Stimulated activated CD8-positive, alpha-beta memory T cell treated with anti-CD3 and anti-CD28 coated beads, Interleukin-7, amount 100 ng/mL, for 48 hours (primary cell): Measurements from ENCODE around the gene CRISP2.
"Not testable (repeated sequence)": the region's sequence is repeated elsewhere in the genome, so short reads cannot be mapped to it uniquely, and the experiment has no call there.

Source experiments
- DNase-seq, 2 donors: peaks; one replicate each; pipeline ENCODE4 v3.0.0-alpha.2; 2020; ENCODE audit warnings: low read depth in 1 of 2; ENCODE audit errors: extremely low read depth in 1 of 2

The CRISP2 gene, protein sequence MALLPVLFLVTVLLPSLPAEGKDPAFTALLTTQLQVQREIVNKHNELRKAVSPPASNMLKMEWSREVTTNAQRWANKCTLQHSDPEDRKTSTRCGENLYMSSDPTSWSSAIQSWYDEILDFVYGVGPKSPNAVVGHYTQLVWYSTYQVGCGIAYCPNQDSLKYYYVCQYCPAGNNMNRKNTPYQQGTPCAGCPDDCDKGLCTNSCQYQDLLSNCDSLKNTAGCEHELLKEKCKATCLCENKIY

DNA sequence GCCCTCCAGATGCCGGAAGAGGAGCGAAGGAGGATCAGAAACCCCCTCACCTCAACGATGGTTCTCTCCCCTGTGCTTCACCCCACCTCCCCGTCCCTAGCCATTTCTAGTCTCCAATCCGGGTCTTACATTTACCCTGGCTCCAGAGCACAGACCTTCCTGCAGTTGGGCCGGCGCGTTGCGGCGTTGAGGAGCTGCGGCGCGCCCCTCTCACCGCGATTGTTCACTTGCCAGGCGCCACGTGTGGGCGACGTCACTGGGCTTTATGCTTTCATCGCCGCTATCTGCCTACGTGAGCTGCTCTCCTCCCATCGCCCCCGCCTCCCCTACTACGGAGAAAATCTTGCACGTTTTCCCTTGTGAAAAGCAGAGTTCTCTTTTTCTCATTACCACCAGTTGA is at the start of gene CRISP2:
TSS of gene CRISP2 (minus strand) at position 198 of the 400 bp plus-strand sequence. CDS start 4,347 bp downstream, outside the sequence.
- DNase-seq, result no peak

DNA sequence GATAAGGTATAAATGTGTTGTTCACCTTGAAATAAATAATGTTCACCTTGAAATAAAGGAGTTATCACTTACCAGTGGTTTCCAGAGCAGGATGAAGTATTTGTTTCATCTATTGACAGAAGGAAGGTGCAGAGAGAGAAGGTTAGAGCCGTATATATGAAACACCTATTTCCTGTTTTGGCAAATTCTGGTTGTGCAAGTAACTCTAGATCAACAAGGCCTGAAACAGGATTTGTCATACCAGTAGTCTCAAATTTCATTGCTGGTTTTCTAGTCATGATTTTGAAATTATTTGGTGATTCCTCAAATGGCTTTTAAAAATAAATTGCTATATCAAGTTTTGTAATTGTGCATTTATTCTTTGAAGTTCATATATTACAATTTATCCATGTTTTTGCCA is 30.9 kb upstream of the CRISP2 start, which contains the start of gene CRISP3:
TSS of gene CRISP3 (minus strand) at position 130 of the 400 bp plus-strand sequence. CDS start at position 109, 21 bp downstream.
- no peak for DNase-seq

DNA sequence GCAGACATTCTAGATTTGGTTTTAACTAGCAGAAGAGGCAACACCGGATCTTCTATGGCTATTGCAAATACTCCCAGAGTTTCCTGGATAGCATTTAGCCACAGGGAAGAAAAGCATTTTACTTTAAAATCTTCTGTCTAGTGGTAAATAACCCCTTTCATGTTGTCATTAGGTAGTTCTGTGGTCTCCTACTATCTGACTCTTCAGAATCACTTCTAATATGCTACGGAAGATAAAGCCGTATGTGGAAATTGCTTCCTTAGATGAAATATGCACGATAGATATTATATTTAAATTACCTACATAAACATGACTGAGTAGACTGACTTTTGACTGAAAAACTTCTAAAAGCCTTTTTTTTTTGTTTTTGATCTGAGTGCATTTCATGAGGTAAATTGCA is 30.1 kb upstream of the CRISP2 start:
- DNase-seq, result no peak

DNA sequence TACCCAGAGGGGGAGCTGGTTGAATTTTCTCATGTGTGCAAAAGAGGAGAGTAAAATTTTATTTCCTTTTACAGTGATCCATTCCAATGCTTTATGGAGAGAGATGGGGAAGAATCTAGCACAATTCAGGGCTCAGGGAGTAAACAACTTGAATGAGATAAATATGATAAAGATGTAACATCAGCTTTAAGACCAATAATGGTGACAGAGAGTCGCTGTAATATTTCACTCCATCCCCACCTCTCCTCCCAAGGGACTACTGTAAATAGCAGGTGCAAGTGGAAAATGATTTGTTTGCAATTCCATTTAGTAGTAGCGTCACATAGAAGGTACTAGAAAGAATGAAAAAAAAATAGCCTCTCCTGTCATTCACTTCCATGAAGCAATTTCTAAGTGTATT is 26.1 kb upstream of the CRISP2 start:
- no peak for DNase-seq

DNA sequence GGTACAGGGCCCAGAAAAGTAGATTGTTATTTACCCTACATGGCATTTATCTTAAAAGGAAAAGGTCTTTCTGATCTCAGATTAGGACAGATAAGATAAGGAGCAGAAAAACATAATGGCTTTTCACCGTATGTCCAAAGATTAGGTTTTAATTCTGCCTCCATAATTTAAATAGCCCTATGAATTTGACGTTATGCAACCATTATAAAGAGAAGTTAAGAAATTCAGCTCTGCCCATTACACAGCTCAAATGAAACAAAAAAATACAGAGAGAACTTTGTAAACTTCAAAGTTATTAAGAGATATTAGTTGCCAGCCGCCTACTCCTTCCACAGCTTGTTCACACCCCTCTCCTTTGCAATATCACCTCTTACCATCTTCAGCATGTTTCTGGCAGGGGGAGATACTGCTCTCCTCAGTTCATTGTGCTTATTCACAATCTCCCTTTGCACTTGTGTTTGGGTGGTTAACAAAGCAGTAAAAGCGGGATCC is 22.7 kb upstream of the CRISP2 start:
- no peak for DNase-seq

DNA sequence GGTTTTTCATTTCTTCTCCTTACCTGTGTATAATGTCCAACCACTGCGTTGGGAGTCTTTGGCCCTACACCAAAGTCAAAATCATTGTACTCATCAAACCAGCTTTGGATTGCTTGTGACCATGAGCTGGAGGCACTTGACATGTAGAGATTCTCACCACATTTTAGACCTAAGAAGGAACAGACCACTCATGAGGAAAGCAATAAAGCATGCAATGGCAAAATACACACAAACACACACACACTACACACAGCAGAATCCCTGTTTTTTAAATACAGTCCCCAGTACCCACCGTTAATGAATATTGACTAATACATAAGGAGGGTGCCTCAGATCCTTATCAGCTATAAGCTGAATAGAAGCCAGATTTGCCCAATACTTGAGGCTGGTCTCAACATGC is 20.3 kb upstream of the CRISP2 start:
- DNase-seq, result no peak

DNA sequence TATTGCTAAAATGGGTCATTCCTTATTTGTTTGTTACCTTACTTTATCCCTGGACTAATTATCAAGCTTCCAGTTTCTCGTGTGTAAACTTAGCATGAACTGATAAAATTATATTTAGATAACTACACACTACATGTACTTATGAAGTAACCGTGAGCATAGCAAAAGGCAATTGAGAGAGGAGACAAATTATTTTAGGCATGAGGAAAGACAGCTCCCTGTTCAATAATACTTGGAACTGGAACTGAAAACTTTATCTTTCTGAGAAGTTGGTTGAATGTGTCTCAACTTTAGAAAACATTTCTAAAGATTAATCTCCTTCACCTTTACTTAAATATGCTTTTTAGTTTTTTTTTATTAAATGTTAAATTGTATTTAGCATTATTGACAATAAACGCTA is 19.4 kb upstream of the CRISP2 start:
- no peak for DNase-seq

DNA sequence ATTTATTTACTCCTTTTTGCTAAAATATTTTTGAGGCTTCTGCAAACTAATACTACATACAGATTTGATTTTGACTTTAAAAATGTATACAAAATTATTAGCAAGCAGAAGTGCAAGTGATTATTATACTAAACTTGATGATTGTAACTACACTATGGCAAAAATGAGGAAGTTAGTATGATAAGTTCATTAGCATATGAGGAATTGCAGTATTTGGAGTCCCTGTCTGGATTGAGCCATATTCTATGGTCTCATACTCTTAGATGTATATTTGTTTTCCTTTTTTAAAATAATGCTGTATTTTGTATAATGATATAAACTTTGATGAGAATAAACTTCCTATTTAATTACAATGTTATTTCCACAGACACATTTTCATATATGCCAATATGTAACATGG is 16.9 kb upstream of the CRISP2 start:
- no peak for DNase-seq

DNA sequence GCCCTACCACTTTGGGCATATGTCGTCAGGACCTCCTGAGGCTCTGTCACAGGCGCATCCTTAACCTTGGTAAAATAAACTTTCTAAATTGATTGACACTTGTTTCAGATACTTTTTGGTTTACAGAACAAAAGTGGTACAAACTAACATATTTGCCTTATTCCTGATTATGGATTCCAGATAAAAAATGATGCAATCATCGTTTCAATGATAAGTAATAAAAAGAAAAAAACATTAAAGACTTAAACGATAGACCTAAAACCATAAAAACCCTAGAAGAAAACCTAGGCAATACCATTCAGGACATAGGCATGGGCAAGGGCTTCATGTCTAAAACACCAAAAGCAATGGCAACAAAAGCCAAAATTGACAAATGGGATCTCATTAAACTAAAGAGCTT is 10.6 kb upstream of the CRISP2 start:
- not testable (repeated sequence) for DNase-seq

DNA sequence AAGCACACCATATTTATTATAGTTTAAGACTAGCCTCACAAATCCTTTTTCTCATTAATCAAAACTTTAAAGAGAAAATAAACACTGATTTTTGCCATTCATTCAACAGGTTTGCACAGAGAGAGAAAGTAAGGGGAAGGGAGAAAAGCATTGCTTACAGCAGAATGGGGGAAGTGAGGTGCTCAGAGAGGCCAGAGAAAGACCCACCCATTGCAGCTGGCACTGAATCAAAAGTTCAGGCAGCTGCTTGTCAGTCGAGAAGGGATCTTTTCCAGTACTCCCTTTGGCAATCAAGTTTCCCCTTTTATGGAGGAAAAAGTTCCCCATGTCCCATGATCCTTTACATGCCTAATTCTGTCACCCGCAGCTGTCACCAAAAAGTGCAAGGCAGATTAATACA is 8.0 kb upstream of the CRISP2 start:
- DNase-seq, result no peak

DNA sequence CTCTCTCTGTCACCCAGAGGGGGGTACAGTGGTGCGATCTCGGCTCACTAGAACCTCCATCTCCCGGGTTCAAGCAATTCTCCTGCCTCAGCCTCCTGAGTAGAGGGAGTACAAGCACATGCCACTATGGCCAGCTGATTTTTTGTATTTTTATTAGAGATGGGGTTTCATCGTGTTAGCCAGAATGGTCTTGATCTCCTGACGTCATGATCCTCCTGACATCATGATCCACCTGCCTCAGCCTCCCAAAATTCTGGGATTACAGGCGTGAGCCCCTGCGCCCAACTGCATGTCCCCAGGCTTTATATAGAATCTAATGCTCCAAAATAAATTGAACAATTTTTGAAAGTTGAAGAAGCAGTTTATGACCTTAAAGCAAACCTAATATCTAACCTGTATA is 7.0 kb upstream of the CRISP2 start:
- DNase-seq, result no peak

DNA sequence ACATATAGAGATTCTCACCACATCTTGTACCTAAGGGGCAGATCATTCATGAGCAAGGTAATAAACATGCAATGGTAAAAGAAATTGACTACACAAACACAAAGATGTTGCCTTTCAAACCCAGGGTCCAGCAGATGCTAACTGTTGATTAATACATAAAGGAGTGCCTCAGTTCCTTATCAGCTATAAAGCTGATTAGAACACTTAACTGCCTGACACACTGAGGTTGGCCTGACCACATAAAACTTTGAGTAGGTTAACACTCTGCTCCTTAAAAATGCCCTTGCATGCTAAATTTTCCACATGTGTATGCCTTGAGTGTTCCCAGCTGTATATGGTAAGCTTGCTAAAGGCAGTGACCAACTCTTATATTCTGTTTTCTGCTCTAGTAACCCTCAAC is 14.9 kb downstream of the CRISP2 start:
- no peak for DNase-seq

DNA sequence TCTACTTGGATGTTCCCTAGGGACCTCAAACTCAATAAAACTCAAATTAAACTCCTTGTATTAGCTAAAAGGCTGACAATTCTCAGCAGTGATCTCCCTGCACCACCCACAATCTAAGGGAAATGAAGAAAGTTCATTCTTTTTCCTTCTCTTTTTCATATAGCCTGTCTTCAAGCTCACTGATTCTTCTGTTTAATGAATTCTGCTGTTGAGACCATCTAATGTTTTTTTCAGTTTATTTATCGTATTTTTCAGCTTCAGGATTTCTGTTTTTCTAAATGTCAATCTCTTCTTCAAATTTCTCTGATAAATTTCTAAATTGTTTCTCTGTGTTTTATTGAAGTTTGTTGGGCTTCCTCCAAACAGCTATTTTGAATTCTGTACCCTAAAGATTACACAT is 19.8 kb downstream of the CRISP2 start:
- DNase-seq, result no peak

DNA sequence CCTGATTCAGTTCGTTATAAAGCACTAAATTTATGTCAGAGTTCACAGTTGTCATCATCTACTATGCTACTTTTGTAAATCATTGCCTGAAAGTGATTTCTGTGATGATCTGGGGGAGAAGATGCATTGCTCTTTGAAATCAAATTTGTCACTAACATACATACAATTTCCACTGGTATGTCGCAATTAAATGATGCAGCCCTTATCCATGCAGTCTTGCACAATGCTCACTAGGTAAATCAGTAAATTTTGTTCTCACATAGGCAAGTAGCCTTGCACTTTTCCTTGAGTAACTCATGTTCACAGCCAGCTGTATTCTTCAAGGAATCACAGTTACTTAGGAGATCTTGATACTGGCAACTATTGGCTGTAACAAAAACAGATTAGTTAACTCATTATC is 20.8 kb downstream of the CRISP2 start:
- DNase-seq, result no peak

DNA sequence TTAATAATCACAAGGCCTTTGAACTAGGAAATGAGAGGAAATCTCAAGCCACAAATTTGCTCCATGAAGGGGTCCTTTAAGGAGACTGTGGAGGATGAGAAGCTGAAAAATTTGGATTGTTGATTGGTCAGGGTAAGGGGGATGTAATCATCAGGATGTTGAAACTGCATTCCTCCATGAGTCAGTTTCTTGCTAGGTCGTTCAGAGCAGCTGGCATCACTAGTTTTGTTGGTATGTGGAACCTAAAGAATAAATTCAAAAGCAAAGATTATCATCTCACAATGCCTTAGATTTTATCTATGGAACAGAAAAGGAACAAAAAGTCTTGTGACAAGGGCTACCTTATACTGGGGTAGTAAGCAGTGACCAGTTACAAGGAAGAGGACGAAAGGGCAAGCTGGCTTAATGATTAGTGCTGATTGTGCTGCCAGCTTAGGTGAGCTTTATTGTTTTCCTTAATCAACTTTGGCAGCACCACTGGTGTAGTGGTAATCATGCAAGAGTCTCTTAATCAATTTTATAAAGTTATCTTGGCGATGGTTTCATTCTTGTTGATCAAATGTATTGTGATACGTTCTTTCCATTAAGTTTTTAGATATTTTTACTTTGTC is 36.6 kb downstream of the CRISP2 start:
- DNase-seq, result no peak

DNA sequence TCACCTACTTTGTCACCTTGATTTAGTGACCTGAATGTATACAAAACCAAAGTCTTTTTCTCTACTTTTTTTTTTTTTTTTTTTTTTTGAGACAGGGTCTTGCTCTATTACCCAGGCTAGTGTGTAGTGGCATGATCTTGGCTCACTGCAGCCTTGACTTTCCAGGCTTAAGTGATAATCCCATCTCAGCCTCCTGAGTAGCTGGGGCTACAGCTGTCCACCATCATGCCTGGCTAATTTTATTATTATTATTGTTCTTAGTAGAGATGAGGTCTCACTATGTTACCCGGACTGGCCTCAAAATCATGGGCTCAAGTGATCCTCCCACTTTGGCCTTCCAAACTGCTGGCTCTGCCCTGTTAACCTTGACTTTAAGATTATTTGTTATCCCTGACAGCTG is 37.5 kb downstream of the CRISP2 start:
- DNase-seq, result no peak

DNA sequence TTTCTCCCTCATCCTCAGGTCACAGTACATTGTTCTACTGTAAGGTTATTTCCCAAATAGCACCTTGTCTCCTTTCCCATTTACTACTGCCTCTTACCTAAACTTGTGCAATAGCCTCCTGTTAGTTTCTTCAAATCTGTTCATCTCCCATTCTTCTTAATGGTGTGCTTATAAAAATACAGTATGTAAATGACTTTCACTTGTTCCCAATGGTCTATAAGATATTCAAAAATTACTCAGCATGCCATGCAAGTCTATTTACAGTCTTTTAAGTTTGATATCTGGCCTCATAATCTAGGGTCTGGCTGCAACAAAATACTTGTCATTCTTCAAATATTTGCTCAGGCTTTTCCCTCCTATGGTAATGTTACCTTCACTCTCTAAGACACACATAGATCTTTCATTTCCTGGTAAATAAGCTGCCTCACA is 45.2 kb downstream of the CRISP2 start:
- no peak for DNase-seq

DNA sequence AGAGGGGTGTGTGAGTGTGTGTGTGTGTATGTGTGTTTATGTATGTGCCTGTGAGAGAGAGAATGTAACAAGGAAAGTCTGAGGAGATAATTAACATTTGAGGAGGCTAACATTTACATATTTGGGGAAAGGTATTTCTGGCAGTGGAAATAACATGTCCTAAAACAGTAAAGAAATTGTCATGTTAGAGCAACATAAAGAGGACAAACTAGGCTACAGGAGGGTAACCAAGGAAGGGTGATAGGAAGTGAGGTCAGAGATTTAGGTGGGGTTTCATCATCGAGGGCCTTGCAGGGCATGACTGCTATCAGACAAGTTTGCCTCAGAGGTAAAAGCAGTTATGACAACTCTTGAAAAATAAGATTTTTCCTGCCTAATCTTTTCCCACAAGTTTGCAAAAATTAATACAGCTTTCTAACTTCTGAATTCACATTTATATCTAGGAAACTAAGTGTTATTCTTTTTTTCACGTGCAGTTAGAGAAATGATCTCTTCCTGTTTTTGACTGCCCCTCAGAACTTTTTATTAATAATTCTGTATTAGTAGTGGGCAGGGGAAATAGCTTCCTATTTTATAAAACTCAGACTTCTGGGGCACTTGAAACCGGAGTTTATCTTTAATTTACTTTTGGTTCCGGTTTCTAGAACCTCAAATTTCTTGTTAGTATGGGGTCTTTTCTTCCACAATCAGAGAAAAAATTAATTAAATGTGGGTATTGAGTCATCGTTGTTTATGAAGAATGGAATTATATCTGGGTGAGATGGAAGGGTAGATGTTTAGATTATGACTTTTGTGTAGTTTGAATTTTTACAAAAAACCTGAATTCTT is 46.2 kb downstream of the CRISP2 start:
- no peak for DNase-seq

DNA sequence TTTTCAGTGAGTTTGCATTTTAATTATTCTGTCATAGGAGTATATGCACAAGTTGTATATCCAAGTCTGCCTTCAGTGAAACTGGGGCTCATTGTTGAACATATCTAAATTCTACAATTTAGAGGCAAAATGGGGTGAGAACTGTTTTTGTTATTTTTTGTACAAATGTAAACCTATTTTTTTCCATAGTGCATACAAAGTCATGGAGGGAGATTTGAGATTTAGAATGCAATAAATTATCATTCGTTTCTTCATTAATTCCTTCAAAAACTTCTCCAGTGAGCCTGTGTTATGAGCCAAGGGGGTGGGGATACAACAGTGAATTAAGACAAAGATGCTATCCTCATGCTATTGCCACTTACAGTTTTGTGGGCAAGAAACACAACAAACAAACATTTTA is 46.9 kb downstream of the CRISP2 start:
- DNase-seq, result no peak

DNA sequence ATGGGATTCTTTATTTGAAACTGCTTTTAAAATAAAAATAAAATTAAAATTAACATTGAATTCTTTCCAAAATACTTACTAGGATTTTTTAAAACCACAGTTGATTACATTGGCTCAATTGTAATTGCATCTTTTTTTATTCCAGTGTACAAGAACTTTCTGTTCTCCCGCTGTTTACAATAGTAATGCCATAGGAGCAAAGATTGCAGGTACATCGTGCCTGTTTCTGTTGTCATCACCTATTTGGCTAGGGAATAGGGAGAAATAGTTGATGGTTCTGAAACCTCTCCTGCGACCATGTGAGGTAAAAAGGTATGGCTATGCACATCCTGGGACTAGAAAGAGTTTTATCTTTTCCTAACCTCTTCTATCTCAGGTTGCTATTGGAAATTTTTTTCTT is 48.5 kb downstream of the CRISP2 start:
- no peak for DNase-seq

DNA sequence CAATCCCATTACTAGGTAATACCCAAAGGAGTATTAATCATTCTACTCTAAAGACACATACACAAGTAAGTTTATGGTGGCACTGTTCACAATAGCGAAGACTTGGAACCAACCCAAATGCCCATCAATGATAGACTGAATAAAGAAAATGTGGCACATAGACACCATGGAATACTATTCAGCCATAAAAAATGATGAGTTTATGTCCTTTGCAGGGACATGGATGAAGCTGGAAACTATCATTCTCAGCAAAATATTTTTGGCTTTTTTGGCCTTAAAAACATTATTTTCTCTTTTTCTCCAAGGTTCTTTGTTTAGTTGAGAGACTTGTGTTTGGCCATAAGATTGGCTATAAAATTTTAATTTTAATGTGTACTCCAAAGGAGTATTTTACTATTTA is 49.3 kb downstream of the CRISP2 start:
- DNase-seq, result not testable (repeated sequence)

DNA sequence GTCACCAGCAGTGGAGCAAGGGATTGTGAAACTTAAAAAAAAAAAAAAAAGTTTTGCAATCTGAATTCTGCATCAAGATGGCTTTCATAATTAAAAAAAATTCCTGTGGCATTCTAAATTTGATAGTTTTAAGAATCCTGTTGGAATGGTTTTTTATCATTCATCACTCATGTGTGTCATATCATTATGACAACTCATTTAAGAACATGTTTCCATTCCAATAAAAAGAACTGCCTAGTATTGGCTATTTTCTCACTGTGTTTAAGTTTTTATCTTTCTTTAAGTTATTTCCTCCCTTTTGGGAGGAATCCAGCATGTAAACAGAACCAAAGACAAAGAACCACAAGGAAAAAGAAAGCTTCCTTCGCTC is 50.5 kb downstream of the CRISP2 start:
- DNase-seq, result no peak
